ENCODE measurements around the gene COMMD2. TPM values are rescaled to one million over a fixed set of nuclear protein-coding genes. Genes with fewer than 3 reads are reported as not detected.

COMMD2 gene
- total and polyA plus RNA-seq, 2 donors: 18.0 to 25.5 TPM

GRCh38 chr3:149702691-149703441, 49.4 kb downstream of the COMMD2 start:
- Histone ChIP-seq H3K9me3 (ENCODE audit: control insufficient read depth in 2 of 2, insufficient read depth in 1 of 2, low read length in 1 of 2) (peaks cover 0 to 7% of the 10 kb centered on the region in 2 donors), H3K27ac (ENCODE audit: low read depth in 1 of 2, low read length in 1 of 2) (no peak overlapping the region), H3K36me3 (ENCODE audit: control insufficient read depth in 2 of 2, insufficient read depth in 2 of 2, low read length in 1 of 2) (no peaks in the 10 kb centered on the region), H3K4me3 (ENCODE audit: low read length in 2 of 2) (no peak overlapping the region), H3K27me3 (ENCODE audit: control insufficient read depth in 2 of 2, insufficient read depth in 1 of 2, low read length in 1 of 2) (no peaks in the 10 kb centered on the region), H3K4me1 (ENCODE audit: control insufficient read depth in 2 of 2, insufficient read depth in 2 of 2, low read length in 2 of 2) (no peaks in the 10 kb centered on the region)
- DNase-seq (ENCODE audit: low read depth in 6 of 9, low spot score in 9 of 9): no peak
- WGBS: 94% methylated on average over 4 of the region's 4 CpGs

GRCh38 chr3:149701977-149702350, 50.3 kb downstream of the COMMD2 start:
- Histone ChIP-seq H3K27me3 (ENCODE audit: control insufficient read depth in 2 of 2, insufficient read depth in 1 of 2, low read length in 1 of 2) (no peaks in the 10 kb centered on the region), H3K4me3 (ENCODE audit: low read length in 2 of 2) (no peak overlapping the region), H3K36me3 (ENCODE audit: control insufficient read depth in 2 of 2, insufficient read depth in 2 of 2, low read length in 1 of 2) (no peaks in the 10 kb centered on the region), H3K9me3 (ENCODE audit: control insufficient read depth in 2 of 2, insufficient read depth in 1 of 2, low read length in 1 of 2) (peaks cover 0 to 7% of the 10 kb centered on the region in 2 donors), H3K4me1 (ENCODE audit: control insufficient read depth in 2 of 2, insufficient read depth in 2 of 2, low read length in 2 of 2) (no peaks in the 10 kb centered on the region), H3K27ac (ENCODE audit: low read depth in 1 of 2, low read length in 1 of 2) (no peak overlapping the region)
- no peak for DNase-seq (ENCODE audit: low read depth in 6 of 9, low spot score in 9 of 9)
- WGBS: 92% methylated on average over 1 of the region's 1 CpG

GRCh38 chr3:149701206-149701976, 50.9 kb downstream of the COMMD2 start:
- WGBS: 94% methylated on average over 12 of the region's 12 CpGs
- no peak overlapping the region for H3K27ac ChIP-seq (ENCODE audit: low read depth in 1 of 2, low read length in 1 of 2)
- peaks cover 1 to 7% of the 10 kb centered on the region in 2 donors for H3K9me3 ChIP-seq (ENCODE audit: control insufficient read depth in 2 of 2, insufficient read depth in 1 of 2, low read length in 1 of 2)

More at GRCh38 chr3:149701206-149701976, 50.9 kb downstream of the COMMD2 start:
- Histone ChIP-seq H3K4me1 (ENCODE audit: control insufficient read depth in 2 of 2, insufficient read depth in 2 of 2, low read length in 2 of 2) (no peaks in the 10 kb centered on the region), H3K36me3 (ENCODE audit: control insufficient read depth in 2 of 2, insufficient read depth in 2 of 2, low read length in 1 of 2) (no peaks in the 10 kb centered on the region), H3K4me3 (ENCODE audit: low read length in 2 of 2) (no peak overlapping the region), H3K27me3 (ENCODE audit: control insufficient read depth in 2 of 2, insufficient read depth in 1 of 2, low read length in 1 of 2) (no peaks in the 10 kb centered on the region)
- DNase-seq (ENCODE audit: low read depth in 6 of 9, low spot score in 9 of 9): no peak

Other genes starting within 250 kb of the COMMD2 start
- 1.6 TPM for gene WWTR1, start 94.5 kb downstream of the COMMD2 start, total RNA-seq
- 12.9 TPM for gene WWTR1, start 94.5 kb downstream of the COMMD2 start, polyA plus RNA-seq
- gene ANKUB1, start 40.1 kb upstream of the COMMD2 start, total RNA-seq: not detected
- not detected for gene ANKUB1, start 40.1 kb upstream of the COMMD2 start, polyA plus RNA-seq
- gene RNF13, start 60.7 kb upstream of the COMMD2 start, total RNA-seq: 53.3 TPM
- gene RNF13, start 60.7 kb upstream of the COMMD2 start, polyA plus RNA-seq: 57.2 TPM
- 23.6 TPM for gene PFN2, start 218.4 kb upstream of the COMMD2 start, total RNA-seq
- 73.9 TPM for gene PFN2, start 218.4 kb upstream of the COMMD2 start, polyA plus RNA-seq